Limb (tissue), 2 donors: ENCODE measurements around the gene DLG3.
"Not testable (repeated sequence)": the region's sequence is repeated elsewhere in the genome, so short reads cannot be mapped to it uniquely, and the experiment has no call there.

ENCODE experiments used
- DNase-seq, 2 donors: peaks; one replicate each; pipeline ENCODE4 v3.0.0-alpha.2; 2016; ENCODE audit errors: extremely low spot score in 2 of 2

Gene DLG3

DNA sequence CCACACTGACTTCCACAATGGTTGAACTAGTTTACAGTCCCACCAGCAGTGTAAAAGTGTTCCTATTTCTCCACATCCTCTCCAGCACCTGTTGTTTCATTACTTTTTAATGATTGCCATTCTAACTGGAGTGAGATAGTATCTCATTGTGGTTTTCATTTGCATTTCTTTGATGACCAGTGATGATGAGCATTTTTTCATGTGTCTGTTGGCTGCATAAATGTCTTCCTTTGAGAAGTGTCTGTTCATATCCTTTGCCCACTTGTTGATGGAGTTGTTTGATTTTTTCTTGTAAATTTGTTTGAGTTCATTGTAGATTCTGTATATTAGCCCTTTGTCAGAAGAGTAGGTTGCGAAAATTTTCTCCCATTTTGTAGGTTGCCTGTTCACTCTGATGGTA, 71.1 kb downstream of the DLG3 start:
- not testable (repeated sequence) for DNase-seq

DNA sequence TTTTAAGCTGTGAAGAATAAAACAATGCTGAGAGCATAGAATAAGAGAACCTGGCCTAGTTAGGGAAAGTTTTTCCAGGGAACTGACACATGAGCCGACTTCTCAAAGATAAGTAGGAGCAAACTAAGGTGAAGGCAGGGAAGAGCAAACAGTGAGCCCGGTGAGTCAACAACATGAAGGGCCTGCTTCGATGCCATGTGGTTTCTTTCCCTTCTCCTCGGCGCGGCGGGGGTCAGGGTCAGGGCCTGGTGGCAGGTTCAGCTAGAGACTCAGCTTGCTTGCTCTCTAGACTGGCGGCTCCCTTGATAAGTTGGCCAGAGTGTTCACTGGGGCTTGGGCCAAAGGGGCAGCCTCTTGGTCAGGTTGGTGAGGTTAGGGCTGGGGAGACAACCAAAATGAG, 81.1 kb downstream of the DLG3 start:
- DNase-seq = no peak

DNA sequence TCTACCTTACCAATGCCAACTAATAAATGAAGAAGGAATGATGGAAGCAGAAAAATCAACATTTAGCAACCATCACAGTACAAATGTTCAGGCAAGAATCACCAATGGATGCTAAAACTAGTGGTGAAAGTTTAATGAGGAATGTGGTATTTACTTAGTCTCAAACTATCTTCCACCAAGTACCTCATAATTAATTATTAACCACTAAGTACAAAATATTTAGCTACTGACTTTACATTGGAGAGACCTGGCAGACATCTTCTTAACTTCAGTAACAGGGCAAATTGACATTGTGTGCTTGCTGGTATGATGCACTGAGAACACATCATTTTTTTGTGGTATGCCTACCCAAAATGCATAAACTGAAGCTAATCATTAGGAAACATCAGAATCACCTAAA, 82.4 kb downstream of the DLG3 start:
- DNase-seq = no peak

DNA sequence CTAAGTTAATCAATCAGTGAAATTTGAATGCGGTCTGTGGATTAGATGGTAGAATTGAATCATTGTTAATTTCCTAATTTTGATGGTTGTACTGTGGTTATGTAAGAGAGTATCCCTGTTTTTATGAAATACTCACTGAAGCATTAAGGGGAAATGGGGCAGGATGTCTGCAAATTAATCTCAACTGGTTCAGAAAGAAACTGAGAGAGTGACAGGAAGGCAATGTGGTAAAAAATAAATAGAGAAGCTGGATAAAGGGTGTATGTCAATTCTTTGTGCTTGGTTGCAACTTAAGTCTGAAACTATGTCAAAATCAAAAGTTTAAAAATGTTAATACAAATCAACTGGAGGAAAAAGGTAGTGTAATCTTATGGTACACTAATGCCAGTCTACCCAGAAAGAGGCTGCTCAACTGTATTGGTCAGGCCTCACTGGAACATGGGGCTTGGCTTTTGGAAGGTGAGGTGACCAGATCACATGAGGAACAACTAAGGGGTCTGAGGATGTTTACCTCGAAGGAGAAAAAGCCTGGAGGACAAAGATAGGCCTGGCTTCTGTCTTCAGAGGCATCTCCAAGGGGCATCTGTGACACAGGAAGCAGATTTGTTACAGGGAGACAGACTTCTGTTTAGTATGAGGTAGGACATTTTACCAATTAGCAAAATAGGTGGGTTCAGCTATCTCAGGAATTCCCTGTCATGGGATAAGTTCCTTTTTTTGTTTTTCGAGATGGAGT, 83.1 kb downstream of the DLG3 start:
- DNase-seq = no peak

DNA sequence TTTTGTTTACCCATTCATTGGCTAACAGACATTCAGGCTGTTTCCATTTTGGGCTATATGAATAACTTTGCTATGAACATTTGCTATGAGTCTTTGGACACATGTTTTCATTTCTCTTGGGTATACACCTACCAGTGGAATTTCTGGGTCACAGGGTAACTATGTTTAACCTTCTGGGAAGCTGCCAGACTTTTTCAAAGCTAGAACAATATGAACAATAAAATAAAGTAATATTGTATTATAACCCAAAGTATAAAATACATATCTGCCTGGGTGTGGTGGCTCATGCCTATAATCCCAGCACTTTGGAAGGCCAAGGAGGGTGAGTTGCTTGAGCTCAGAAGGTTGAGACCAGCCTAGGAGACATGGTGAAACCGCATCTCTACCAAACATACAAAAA, 90.6 kb downstream of the DLG3 start:
- no peak for DNase-seq

DNA sequence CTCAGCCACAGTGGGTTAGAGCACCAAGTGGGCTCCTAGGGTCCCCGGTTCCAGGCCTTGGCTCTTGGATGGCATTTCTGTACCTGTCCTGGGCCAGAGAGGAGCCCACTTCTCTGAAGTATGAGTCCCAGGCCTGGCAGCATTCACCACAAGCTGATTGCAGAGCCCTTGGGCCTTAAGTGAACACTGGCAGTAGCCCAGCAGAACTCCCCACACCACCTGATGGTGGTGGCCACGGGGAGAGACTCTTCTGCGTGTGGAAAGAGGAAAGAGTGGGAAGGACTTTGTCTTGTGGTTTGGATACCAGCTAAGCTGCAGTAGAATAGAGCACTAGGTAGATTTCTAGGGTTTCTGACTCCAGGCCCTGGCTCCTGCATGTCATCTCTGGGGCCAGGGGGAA, 104.8 kb downstream of the DLG3 start:
- no peak for DNase-seq

DNA sequence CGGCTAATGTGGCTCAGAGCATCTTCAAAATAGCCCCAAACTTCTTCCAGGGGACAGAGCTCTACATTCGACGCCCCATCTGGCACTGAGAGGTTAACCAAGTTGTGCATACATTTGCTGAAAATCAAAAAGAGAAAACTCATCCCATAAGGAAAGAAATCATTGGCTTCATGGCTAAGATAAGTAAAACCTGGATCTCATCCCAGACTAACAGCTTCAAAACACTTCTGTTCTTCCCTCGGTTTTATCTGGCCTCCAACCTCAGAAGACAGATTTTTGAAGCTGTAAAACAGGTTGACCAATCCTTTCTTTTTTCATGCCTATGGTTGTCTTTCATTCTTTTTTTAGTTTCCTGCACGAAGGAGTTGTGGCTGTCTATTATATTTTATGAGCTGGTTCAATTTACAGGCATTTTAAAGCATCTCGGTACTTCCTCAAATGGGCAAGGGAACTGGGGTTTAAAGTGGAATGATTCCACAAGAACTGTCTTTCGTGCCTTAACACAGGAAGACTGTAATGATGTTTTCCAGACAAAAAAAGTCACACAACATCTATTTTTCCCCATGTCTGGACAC, 107.6 kb downstream of the DLG3 start:
- no peak for DNase-seq

DNA sequence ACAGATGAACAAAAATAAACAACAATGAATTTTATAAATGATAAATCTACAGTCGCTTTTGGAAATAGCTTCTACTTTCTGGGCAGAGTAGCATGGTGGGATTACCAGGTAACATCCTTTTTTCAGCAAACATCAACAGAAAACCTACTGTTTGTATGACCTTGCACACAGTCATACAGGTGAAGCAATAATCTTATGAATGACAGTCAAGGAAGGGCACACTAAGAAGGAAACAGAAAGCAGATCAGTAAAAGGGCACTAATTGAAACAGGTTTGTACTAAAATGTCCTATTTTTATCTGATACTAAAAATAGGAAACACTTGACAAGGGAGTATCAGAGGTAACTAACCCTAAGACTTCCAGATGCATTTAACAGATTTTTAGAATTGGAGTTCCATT, 108.9 kb downstream of the DLG3 start:
- no peak for DNase-seq

DNA sequence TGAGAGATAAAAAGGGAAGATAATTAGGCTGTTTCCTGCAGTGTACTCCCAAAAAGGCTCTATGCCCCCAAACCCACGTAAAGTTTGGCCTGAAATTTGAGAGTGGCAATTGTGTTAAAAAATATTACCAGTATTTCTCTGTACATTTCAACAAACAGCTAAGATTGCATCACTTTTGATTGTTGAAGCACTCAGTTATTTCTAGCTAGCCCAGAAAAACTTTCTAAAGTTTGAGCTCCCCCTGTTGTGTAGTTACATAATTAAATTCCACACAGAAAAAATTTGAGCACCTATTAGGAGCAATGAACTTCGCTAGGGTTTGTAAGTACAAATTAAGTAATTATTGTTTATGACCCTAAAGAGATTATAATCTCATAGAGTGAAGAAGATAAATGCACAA, 109.4 kb downstream of the DLG3 start:
- DNase-seq = no peak

DNA sequence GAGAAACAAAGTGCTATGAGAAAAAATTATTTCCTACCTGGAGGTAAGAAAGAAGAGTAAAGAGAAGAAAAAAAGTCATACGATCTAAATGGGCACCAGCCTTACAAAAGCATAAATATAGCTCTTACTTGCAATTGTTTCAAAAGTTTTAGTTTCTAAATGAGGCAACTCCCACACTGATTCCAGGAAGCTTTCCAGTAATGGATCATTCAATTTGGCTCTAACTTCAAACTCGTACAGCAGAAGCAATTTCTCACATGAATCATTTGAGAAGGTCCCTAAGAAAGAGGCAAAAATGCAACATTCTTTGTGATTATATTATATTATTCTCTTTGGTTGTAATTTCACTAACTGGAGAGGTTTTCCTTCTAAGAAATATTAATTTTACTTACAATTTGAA, 109.9 kb downstream of the DLG3 start:
- no peak for DNase-seq

DNA sequence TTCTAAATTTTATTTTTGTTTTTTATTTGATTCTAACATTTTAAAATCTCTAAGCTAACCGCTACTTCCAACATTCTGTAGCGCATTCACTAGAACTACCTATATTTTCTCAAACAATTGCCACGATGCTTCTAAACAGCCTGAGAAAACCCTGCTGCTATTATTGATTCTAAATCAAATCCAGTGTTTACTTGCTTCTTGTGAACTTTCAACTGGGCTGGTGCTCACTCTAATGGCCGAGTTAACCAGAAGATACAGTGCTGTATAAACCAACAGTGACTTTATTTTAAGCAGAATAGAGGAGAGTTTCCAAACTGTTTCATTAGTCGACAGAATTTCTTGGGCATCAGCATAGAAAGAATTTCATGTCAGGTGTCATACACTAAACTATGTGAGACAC, 110.3 kb downstream of the DLG3 start:
- no peak for DNase-seq
